GM18502 (cell line): ENCODE measurements around the gene RAD17.
"Not testable (repeated sequence)": the region's sequence is repeated elsewhere in the genome, so short reads cannot be mapped to it uniquely, and the experiment has no call there.

Experiments used
- ATAC-seq: cut with Tn5 transposase; IDR thresholded peaks from one replicate; pipeline ENCODE4 v1.9.1; 2021; ENCODE audit warnings: mild to moderate bottlenecking; ENCODE audit not compliant: unreplicated experiment, poor library complexity

The RAD17 gene

DNA sequence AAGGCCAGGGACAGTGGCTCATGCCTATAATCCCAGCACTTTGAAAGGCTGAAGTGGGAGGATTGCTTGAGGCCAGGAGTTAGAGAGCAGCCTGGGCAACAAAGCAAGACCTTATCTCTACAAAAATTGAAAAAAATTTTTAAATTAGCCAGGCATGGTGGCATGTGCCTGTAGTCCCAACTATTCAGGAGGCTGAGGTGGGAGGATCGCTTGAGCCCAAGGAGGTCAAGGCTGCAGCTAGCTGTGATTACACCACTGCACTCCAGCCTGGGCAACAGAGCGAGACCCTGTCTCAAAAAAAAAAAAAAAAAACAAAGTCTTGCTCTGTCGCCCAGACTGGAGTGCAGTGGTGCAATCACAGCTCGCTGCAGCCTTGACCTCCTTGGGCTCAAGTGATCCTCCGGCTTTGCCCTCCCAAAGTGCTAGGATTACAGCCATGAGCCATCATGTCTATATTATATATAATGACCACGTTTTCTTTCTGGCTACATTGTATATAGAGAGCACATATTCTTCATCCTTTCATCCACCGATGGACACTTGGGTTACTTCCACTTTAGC, 85.9 kb downstream of the RAD17 start:
- not testable (repeated sequence) for ATAC-seq

DNA sequence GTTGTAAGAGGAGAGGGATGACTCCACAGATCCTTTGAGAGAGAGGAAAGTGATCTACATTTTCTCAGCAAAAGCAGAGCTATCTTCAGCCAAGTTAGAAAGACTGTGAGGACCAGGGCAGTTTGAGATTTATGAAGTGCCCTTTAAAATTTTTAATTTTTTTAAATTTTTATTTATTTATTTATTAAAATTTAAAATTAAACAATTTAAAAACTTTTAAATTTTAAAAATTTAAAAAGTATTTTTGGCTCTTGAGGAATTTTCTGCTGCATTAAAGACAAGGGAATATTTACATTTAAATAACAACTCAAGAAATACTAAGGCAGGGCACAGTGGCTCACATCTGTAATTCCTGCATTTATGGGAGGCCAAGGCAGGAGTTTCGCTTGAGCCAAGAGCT, 92.6 kb downstream of the RAD17 start:
- no peak for ATAC-seq
